A204.1 (cell line): Measurements from ENCODE around the gene RPRD1B.

ENCODE experiments used
- FAIRE-seq: peaks from 2 replicates; lab custom pipeline; 2012; peaks lifted over from hg19 to GRCh38; lab: Jason Lieb, UNC

The RPRD1B gene

GRCh38 chr20:38136421-38137245, 103.1 kb downstream of the RPRD1B start:
- FAIRE-seq: no peak

GRCh38 chr20:38137441-38138037, 104.0 kb downstream of the RPRD1B start:
- FAIRE-seq: no peak

- FAIRE-seq: no peak
Observed at GRCh38 chr20:38138086-38138778, 104.7 kb downstream of the RPRD1B start.

- no peak for FAIRE-seq
Observed at GRCh38 chr20:38139156-38139912, 105.8 kb downstream of the RPRD1B start.

GRCh38 chr20:38139977-38140753, 106.6 kb downstream of the RPRD1B start:
- FAIRE-seq: no peak

- no peak for FAIRE-seq
Observed at GRCh38 chr20:38141204-38141888, 107.8 kb downstream of the RPRD1B start.
